Activated naive CD4-positive, alpha-beta T cell treated with anti-CD3 and anti-CD28 coated beads for 36 hours (primary cell): ENCODE results near the gene AP2A1. TPM values are rescaled to one million over a fixed set of nuclear protein-coding genes. Genes with fewer than 3 reads are reported as not detected.
A peak's percentile ranks its signal among the peaks of the same experiment; 100 is the strongest.
"Not testable (repeated sequence)": the region's sequence is repeated elsewhere in the genome, so short reads cannot be mapped to it uniquely, and the experiment has no call there.

ENCODE experiments used
- CTCF ChIA-PET: fragments of 350-600 bp; sonication (Branson Sonifier 250); formaldehyde crosslinking; loops from one replicate; lab custom pipeline; 2021; ENCODE audit warnings: antibody characterized with exemption; lab: Charles Lee
- DNase-seq: peaks from one replicate; pipeline ENCODE4 v3.0.0-alpha.2; 2020
- H3K27ac Mint-ChIP-seq: one replicate; pipeline ENCODE4 v1.8.0; 2021; ENCODE audit warnings: mild to moderate bottlenecking, mixed read lengths
- H3K27me3 Mint-ChIP-seq: one replicate; pipeline ENCODE4 v1.8.0; 2021; ENCODE audit warnings: low read depth, mixed read lengths
- H3K36me3 Mint-ChIP-seq: one replicate; pipeline ENCODE4 v1.8.0; 2021; ENCODE audit warnings: low read depth, mixed read lengths
- H3K4me1 Mint-ChIP-seq: one replicate; pipeline ENCODE4 v1.8.0; 2021; ENCODE audit warnings: low read depth, mixed read lengths
- H3K4me3 Mint-ChIP-seq: one replicate; pipeline ENCODE4 v1.8.0; 2021; ENCODE audit warnings: mild to moderate bottlenecking, moderate library complexity, mixed read lengths
- H3K9me3 Mint-ChIP-seq: one replicate; pipeline ENCODE4 v1.8.0; 2021; ENCODE audit warnings: mixed read lengths
- intact Hi-C: fragments of 100-400 bp; cut with micrococcal nuclease; formaldehyde crosslinking; loops from one replicate; pipeline ENCODE4 v1.15.1; 2023
- total RNA-seq, 2 experiments: library from RNA; stranded (reverse); gene quantifications; one replicate each; pipeline ENCODE4 v1.2.3, GENCODE V29; 2021

Gene AP2A1
- 10 to 100 TPM; 87.7 to 88.3 TPM for total RNA-seq

- DNase-seq = no peak
- CTCF ChIA-PET = interaction anchor here (0.5 to 1.0 kb wide), 2 partner anchors 76 to 357 kb away, joined by 3 to 4 read pairs; partner anchors contain the start of gene CPT1C
- Mint-ChIP-seq H3K9me3 (no peaks in the 10 kb centered on the region), H3K27ac (peak within 1 kb of the TSS; percentile 92), H3K4me1 (peaks cover 30% of the 10 kb centered on the region), H3K27me3 (no peaks in the 10 kb centered on the region), H3K4me3 (peak within 1 kb of the TSS; percentile 94), H3K36me3 (peaks cover 2% of the 10 kb centered on the region)
- intact Hi-C loops = loop anchor here (1.0 to 5.0 kb wide), 12 partner anchors 41 to 315 kb away; partner anchors contain the start of genes AKT1S1, ALDH16A1, ATF5 and FUZ
Measured at GRCh38 chr19:49766930-49767299, at the start of gene AP2A1. Gene AP2A1 (plus strand): TSS chr19:49767001. CDS start chr19:49767134, 133 bp downstream.

GRCh38 chr19:49718511-49718910 lies 48.3 kb upstream of the AP2A1 start:
- CTCF ChIA-PET = interaction anchor here (0.5 to 1.7 kb wide), 5 partner anchors 12 to 333 kb away, joined by 3 to 6 read pairs (median 4); no protein-coding TSS in a partner anchor
- Mint-ChIP-seq H3K36me3 (peaks cover 3% of the 10 kb centered on the region), H3K4me3 (peak overlapping the region; percentile 46), H3K4me1 (peaks cover 16% of the 10 kb centered on the region), H3K27ac (no peak overlapping the region), H3K27me3 (no peaks in the 10 kb centered on the region), H3K9me3 (no peaks in the 10 kb centered on the region)
- intact Hi-C loops = loop anchor here (5.0 kb wide), 1 partner anchor 149 kb away; the partner anchor contains the start of gene PNKP
- DNase-seq = no peak

- Mint-ChIP-seq H3K36me3 (peaks cover 3% of the 10 kb centered on the region), H3K4me3 (no peak overlapping the region), H3K9me3 (no peaks in the 10 kb centered on the region), H3K4me1 (peaks cover 16% of the 10 kb centered on the region), H3K27me3 (no peaks in the 10 kb centered on the region), H3K27ac (no peak overlapping the region)
- CTCF ChIA-PET = no interaction called here
- DNase-seq = no peak
- intact Hi-C loops = loop anchor here (5.0 kb wide), 1 partner anchor 148 kb away; the partner anchor contains the start of gene PNKP
Measured at GRCh38 chr19:49718991-49719390, 47.8 kb upstream of the AP2A1 start.

- H3K9me3 Mint-ChIP-seq, H3K36me3 Mint-ChIP-seq, CTCF ChIA-PET, H3K27me3 Mint-ChIP-seq, H3K27ac Mint-ChIP-seq, DNase-seq, H3K4me3 Mint-ChIP-seq: not testable (repeated sequence)
- intact Hi-C loops = loop anchor here (5.0 kb wide), 1 partner anchor 148 kb away; the partner anchor contains the start of gene PNKP
- peaks cover 16% of the 10 kb centered on the region for H3K4me1 Mint-ChIP-seq
Measured at GRCh38 chr19:49719420-49719819, 47.4 kb upstream of the AP2A1 start.

GRCh38 chr19:49727217-49728030 lies 39.4 kb upstream of the AP2A1 start:
- Mint-ChIP-seq H3K9me3 (no peaks in the 10 kb centered on the region), H3K36me3 (peaks cover 5% of the 10 kb centered on the region), H3K27ac (no peak overlapping the region), H3K4me1 (no peaks in the 10 kb centered on the region), H3K4me3 (no peak overlapping the region), H3K27me3 (no peaks in the 10 kb centered on the region)
- CTCF ChIA-PET = no interaction called here
- DNase-seq = no peak
- intact Hi-C loops = no loop called here

GRCh38 chr19:49730166-49730565 lies 36.6 kb upstream of the AP2A1 start:
- intact Hi-C loops = no loop called here
- H3K4me3 Mint-ChIP-seq = no peak overlapping the region
- CTCF ChIA-PET = interaction anchor here (1.4 kb wide), 1 partner anchor 12 kb away, joined by 4 read pairs; no protein-coding TSS in a partner anchor
- no peaks in the 10 kb centered on the region for H3K27me3 Mint-ChIP-seq
- H3K4me1 Mint-ChIP-seq = no peaks in the 10 kb centered on the region
- no peaks in the 10 kb centered on the region for H3K9me3 Mint-ChIP-seq
- H3K36me3 Mint-ChIP-seq = no peaks in the 10 kb centered on the region
- no peak for DNase-seq
- no peak overlapping the region for H3K27ac Mint-ChIP-seq

GRCh38 chr19:49738268-49738667 lies 28.5 kb upstream of the AP2A1 start:
- CTCF ChIA-PET = no interaction called here
- intact Hi-C loops = no loop called here
- no peak for DNase-seq
- Mint-ChIP-seq H3K36me3 (no peaks in the 10 kb centered on the region), H3K4me3 (no peak overlapping the region), H3K4me1 (peaks cover 2% of the 10 kb centered on the region), H3K27me3 (no peaks in the 10 kb centered on the region), H3K9me3 (no peaks in the 10 kb centered on the region), H3K27ac (no peak overlapping the region)

GRCh38 chr19:49739098-49739497 lies 27.7 kb upstream of the AP2A1 start:
- H3K27ac Mint-ChIP-seq = no peak overlapping the region
- CTCF ChIA-PET = no interaction called here
- H3K4me3 Mint-ChIP-seq = no peak overlapping the region
- no peaks in the 10 kb centered on the region for H3K9me3 Mint-ChIP-seq
- DNase-seq = no peak
- no peaks in the 10 kb centered on the region for H3K27me3 Mint-ChIP-seq
- intact Hi-C loops = no loop called here
- H3K36me3 Mint-ChIP-seq = no peaks in the 10 kb centered on the region
- H3K4me1 Mint-ChIP-seq = peaks cover 2% of the 10 kb centered on the region

GRCh38 chr19:49739933-49740332 lies 26.9 kb upstream of the AP2A1 start:
- H3K27ac Mint-ChIP-seq = no peak overlapping the region
- no peak for DNase-seq
- no peaks in the 10 kb centered on the region for H3K36me3 Mint-ChIP-seq
- H3K4me1 Mint-ChIP-seq = peaks cover 2% of the 10 kb centered on the region
- H3K27me3 Mint-ChIP-seq = no peaks in the 10 kb centered on the region
- H3K9me3 Mint-ChIP-seq = no peaks in the 10 kb centered on the region
- intact Hi-C loops = no loop called here
- H3K4me3 Mint-ChIP-seq = no peak overlapping the region
- CTCF ChIA-PET = interaction anchor here (0.7 kb wide), 1 partner anchor 29 kb away, joined by 3 read pairs; no protein-coding TSS in a partner anchor

GRCh38 chr19:49741210-49741844 lies 25.5 kb upstream of the AP2A1 start:
- intact Hi-C loops = no loop called here
- Mint-ChIP-seq H3K4me1 (peaks cover 2% of the 10 kb centered on the region), H3K4me3 (no peak overlapping the region), H3K27ac (no peak overlapping the region), H3K9me3 (no peaks in the 10 kb centered on the region), H3K36me3 (no peaks in the 10 kb centered on the region), H3K27me3 (no peaks in the 10 kb centered on the region)
- CTCF ChIA-PET = interaction anchor here (1.0 kb wide), 1 partner anchor 10 kb away, joined by 3 read pairs; no protein-coding TSS in a partner anchor
- DNase-seq = no peak

GRCh38 chr19:49744946-49745381 lies 21.8 kb upstream of the AP2A1 start:
- Mint-ChIP-seq H3K4me3 (no peak overlapping the region), H3K27me3 (no peaks in the 10 kb centered on the region), H3K36me3 (no peaks in the 10 kb centered on the region), H3K4me1 (no peaks in the 10 kb centered on the region), H3K27ac (no peak overlapping the region), H3K9me3 (no peaks in the 10 kb centered on the region)
- intact Hi-C loops = no loop called here
- CTCF ChIA-PET = no interaction called here
- DNase-seq = no peak

- H3K36me3 Mint-ChIP-seq = no peaks in the 10 kb centered on the region
- no peaks in the 10 kb centered on the region for H3K9me3 Mint-ChIP-seq
- CTCF ChIA-PET = no interaction called here
- no peaks in the 10 kb centered on the region for H3K4me1 Mint-ChIP-seq
- no peaks in the 10 kb centered on the region for H3K27me3 Mint-ChIP-seq
- intact Hi-C loops = no loop called here
- H3K27ac Mint-ChIP-seq = no peak overlapping the region
- peak; percentile 46 for DNase-seq
- H3K4me3 Mint-ChIP-seq = no peak overlapping the region
Measured at GRCh38 chr19:49746206-49746958, 20.4 kb upstream of the AP2A1 start.
